Thyroid gland (tissue), 4 donors: ENCODE results near the gene TFF3. TPM values are rescaled to one million over a fixed set of nuclear protein-coding genes. Genes with fewer than 3 reads are reported as not detected.
A peak's percentile ranks its signal among the peaks of the same experiment; 100 is the strongest.

Experiments
- DNase-seq, 2 donors: peaks; one replicate each; pipeline ENCODE4 v3.0.0-alpha.2; 2019
- H3K27ac ChIP-seq, 3 donors: fragments of 200-600 bp; sonication (generic); 1 replicate in 2 of 3; 2 replicates in 1 of 3; pipeline ENCODE4 v1.5.1; 2016 to 2019; ENCODE audit warnings: mild to moderate bottlenecking in 1 of 3, moderate library complexity in 1 of 3
- H3K27me3 ChIP-seq: fragments of 200-600 bp; sonication (generic); one replicate; pipeline ENCODE4 v1.5.1; 2019
- H3K36me3 ChIP-seq, 2 donors: fragments of 200-600 bp; sonication (generic); one replicate each; pipeline ENCODE4 v1.5.1; 2016 to 2019
- H3K4me1 ChIP-seq, 2 donors: fragments of 200-600 bp; sonication (generic); one replicate each; pipeline ENCODE4 v1.5.1; 2017 to 2019
- H3K4me3 ChIP-seq, 3 donors: fragments of 200-600 bp; sonication (generic); replicated peaks in 1 of 3; 1 replicate in 2 of 3; 2 replicates in 1 of 3; pipeline ENCODE4 v1.5.1; 2016; ENCODE audit warnings: mild to moderate bottlenecking in 1 of 3
- H3K9me3 ChIP-seq: fragments of 200-600 bp; sonication (generic); one replicate; pipeline ENCODE4 v1.5.1; 2017
- POLR2A ChIP-seq, 2 donors: fragments of 450-650 bp; IDR thresholded peaks; one replicate each; pipeline ENCODE4 v1.6.1; 2017; ENCODE audit warnings: antibody characterized with exemption in 2 of 2, mild to moderate bottlenecking in 2 of 2, moderate library complexity in 1 of 2
- WGBS, 2 donors: methylation state at CpG; one replicate each; pipeline ENCODE4 v1.1.5; 2017; 5-methylcytosine and 5-hydroxymethylcytosine counted together
- intact Hi-C: fragments of 100-400 bp; cut with DNase I; formaldehyde crosslinking; loops from one replicate; pipeline ENCODE4 v1.15.1; 2023
- total RNA-seq, 4 donors: library from RNA; depleted of rRNA; stranded (reverse); fragments of >200 nt; gene quantifications; one replicate each; pipeline ENCODE4 v1.2.3, GENCODE V29; 2016
- TF ChIP-seq, protein P1 (sequence below), 6 experiments: fragments of 200-600 bp in 3 of 6; fragments of 450-650 bp in 3 of 6; sonication (generic) in 3 of 6; IDR thresholded peaks; one replicate each; pipeline ENCODE4 v1.5.1; 2016 to 2019; ENCODE audit warnings: antibody characterized with exemption in 6 of 6, mild to moderate bottlenecking in 2 of 6, inconsistent platforms in 1 of 6, moderate library complexity in 1 of 6

TFF3 gene
- total RNA-seq, 4 donors from 2014 or later: 246 to 4,817 (median 914) TPM

- no peak for DNase-seq
- H3K4me1 ChIP-seq: peaks cover 9 to 20% of the 10 kb centered on the region in 2 donors
- H3K27me3 ChIP-seq: no peaks in the 10 kb centered on the region
These were observed 9.5 kb downstream of the TFF3 start for GRCh38 chr21:42305707-42306147.

DNA sequence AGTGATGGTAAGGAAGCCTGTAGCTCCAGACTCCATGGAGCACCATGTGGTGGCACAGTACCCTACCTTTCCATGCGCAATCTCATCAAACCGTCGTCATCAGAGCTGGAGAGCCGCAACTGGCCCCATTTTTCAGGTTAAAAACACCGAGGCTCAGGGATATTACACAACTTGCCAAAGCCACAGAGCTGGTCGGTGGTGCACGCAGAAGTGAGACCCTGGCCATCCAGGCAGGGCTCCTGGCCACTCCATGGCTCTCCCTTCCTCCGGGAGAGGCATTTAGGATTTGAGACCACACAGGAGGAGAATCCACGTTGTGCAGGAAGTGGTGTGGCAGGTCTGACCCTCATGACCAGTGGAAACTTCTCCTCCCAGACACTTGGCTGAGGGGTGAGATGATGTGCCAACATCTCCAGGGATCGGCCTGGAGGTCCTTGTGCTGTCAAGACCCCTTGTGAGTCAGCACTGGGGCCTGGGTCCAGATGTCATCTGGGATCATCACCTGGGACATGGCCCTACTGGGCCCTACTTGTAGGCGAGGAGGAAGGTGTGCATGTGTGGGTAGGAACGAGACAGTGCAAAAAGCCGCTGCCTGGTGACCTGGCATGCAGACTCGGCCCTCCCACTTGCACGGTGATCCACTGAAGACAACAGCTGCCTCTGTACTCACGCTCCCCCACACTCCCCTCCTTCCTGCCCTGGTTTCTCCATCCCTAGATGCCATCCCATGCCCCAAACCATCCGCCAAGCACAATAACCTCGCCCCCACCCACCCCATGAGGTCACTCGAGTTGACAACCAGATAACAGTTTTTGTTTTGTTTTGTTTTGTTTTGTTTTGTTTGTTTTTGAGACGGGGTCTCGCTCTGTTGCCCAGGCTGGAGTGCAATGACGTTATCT is 10.4 kb downstream of the TFF3 start:
- DNase-seq: no peak
- no peak overlapping the region for H3K27ac ChIP-seq
- H3K9me3 ChIP-seq: no peaks in the 10 kb centered on the region
- TF ChIP-seq POLR2A (IDR thresholded peaks at IDR 0.05): no peak
- TF ChIP-seq, protein P1, sequence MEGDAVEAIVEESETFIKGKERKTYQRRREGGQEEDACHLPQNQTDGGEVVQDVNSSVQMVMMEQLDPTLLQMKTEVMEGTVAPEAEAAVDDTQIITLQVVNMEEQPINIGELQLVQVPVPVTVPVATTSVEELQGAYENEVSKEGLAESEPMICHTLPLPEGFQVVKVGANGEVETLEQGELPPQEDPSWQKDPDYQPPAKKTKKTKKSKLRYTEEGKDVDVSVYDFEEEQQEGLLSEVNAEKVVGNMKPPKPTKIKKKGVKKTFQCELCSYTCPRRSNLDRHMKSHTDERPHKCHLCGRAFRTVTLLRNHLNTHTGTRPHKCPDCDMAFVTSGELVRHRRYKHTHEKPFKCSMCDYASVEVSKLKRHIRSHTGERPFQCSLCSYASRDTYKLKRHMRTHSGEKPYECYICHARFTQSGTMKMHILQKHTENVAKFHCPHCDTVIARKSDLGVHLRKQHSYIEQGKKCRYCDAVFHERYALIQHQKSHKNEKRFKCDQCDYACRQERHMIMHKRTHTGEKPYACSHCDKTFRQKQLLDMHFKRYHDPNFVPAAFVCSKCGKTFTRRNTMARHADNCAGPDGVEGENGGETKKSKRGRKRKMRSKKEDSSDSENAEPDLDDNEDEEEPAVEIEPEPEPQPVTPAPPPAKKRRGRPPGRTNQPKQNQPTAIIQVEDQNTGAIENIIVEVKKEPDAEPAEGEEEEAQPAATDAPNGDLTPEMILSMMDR (IDR thresholded peaks at IDR 0.05): no peak
- WGBS, 2 donors: 81 to 84% methylated on average over 20 to 21 of the region's 22 CpGs
- no peaks in the 10 kb centered on the region for H3K36me3 ChIP-seq
- intact Hi-C loops: loop anchor here (5.0 kb wide), 1 partner anchor 142 kb away; no protein-coding TSS in a partner anchor
- peaks cover under 1 to 14% of the 10 kb centered on the region in 2 donors for H3K4me1 ChIP-seq
- H3K4me3 ChIP-seq: no peak overlapping the region
- H3K27me3 ChIP-seq: no peaks in the 10 kb centered on the region

More at GRCh38 chr21:42305707-42306147, 9.5 kb downstream of the TFF3 start:
- intact Hi-C loops: loop anchor here (5.0 kb wide), 1 partner anchor 142 kb away; no protein-coding TSS in a partner anchor
- TF ChIP-seq POLR2A (IDR thresholded peaks at IDR 0.05): no peak
- TF ChIP-seq, protein P1 (IDR thresholded peaks at IDR 0.05): no peak
- Histone ChIP-seq H3K36me3 (no peaks in the 10 kb centered on the region), H3K4me3 (no peak overlapping the region), H3K27ac (no peak overlapping the region), H3K9me3 (no peaks in the 10 kb centered on the region)
- 95 to 96% methylated on average over 26 to 33 of the region's 33 CpGs for WGBS, 2 donors

- Histone ChIP-seq H3K27me3 (no peaks in the 10 kb centered on the region), H3K36me3 (no peaks in the 10 kb centered on the region), H3K4me1 (peaks cover 0 to 16% of the 10 kb centered on the region in 2 donors), H3K9me3 (no peaks in the 10 kb centered on the region), H3K27ac (peak overlapping the region in 1 of 3 donors; percentile 74), H3K4me3 (no peak overlapping the region)
- 70 to 83% methylated on average over 3 of the region's 3 CpGs for WGBS, 2 donors
- intact Hi-C loops: no loop called here
- TF ChIP-seq, protein P1 (IDR thresholded peaks at IDR 0.05): no peak
- TF ChIP-seq POLR2A (IDR thresholded peaks at IDR 0.05): no peak
- no peak for DNase-seq
These were observed 11.8 kb downstream of the TFF3 start for GRCh38 chr21:42303443-42303842.

DNA sequence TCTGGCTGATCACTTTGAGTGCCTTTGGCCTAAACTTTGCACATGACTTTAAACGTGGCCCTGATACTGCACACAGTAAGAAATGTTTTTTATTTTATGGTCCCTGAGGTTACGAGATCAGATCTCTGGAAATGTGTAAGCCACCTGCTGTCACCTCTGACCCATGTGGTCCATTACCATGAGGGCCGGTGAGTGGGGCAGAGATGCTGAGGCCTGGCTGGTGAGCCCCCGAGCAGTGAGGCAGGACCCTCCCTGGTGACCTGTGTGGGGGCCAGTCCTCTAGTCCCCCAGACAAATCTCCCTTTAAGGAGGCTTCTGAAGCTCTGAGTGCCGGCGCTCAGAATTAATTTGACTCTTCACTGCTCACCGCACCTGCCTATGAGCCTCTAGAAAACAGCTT is 12.4 kb downstream of the TFF3 start:
- intact Hi-C loops: no loop called here
- DNase-seq: no peak
- TF ChIP-seq, protein P1 (IDR thresholded peaks at IDR 0.05): no peak
- no peak for TF ChIP-seq POLR2A (IDR thresholded peaks at IDR 0.05)
- no peak overlapping the region for H3K4me3 ChIP-seq
- H3K27ac ChIP-seq: peak overlapping the region in 2 of 3 donors; percentile 17 to 74
- H3K9me3 ChIP-seq: no peaks in the 10 kb centered on the region
- no peaks in the 10 kb centered on the region for H3K27me3 ChIP-seq
- H3K4me1 ChIP-seq: peaks cover 0 to 16% of the 10 kb centered on the region in 2 donors
- no peaks in the 10 kb centered on the region for H3K36me3 ChIP-seq
- WGBS, 2 donors: 70 to 74% methylated on average over 6 to 7 of the region's 7 CpGs
